Epithelial cell of esophagus (primary cell): ENCODE measurements around the gene PLA2G4D.

Source experiments
- DNase-seq: peaks from one replicate; pipeline ENCODE4 v3.0.0; 2010; ENCODE audit warnings: low read depth
- H3K4me3 ChIP-seq: 2 replicates; pipeline ENCODE4 v1.5.1; 2011; ENCODE audit warnings: mild to moderate bottlenecking, low read length, control low read depth
- TF ChIP-seq, protein P1 (sequence below): IDR thresholded peaks from 2 replicates; pipeline ENCODE4 v1.5.1; 2011; ENCODE audit warnings: low read depth, mild to moderate bottlenecking, low read length, control low read depth, inconsistent platforms; ENCODE audit not compliant: insufficient read depth; ENCODE audit errors: missing control alignments

The PLA2G4D gene

DNA sequence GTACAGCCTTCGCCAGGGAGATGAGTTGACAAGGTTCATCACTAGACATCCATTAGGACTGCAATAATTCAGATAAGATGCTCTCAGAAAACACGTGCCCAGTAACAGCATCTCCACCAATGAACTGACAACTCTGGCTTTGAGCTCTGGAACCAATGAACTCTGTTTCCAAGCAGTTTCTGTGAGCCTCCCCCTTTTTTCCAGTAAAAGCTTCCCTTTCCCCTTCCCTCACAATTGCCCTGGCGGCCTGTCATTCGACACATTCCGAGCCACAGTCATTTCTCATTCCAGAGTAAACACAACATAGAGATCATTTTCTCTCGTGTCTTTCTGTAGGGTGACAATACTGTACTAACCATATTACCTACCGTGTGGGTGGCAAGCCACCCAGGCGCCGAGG is 3.6 kb downstream of the PLA2G4D start:
- no peak for DNase-seq
- TF ChIP-seq, protein P1, sequence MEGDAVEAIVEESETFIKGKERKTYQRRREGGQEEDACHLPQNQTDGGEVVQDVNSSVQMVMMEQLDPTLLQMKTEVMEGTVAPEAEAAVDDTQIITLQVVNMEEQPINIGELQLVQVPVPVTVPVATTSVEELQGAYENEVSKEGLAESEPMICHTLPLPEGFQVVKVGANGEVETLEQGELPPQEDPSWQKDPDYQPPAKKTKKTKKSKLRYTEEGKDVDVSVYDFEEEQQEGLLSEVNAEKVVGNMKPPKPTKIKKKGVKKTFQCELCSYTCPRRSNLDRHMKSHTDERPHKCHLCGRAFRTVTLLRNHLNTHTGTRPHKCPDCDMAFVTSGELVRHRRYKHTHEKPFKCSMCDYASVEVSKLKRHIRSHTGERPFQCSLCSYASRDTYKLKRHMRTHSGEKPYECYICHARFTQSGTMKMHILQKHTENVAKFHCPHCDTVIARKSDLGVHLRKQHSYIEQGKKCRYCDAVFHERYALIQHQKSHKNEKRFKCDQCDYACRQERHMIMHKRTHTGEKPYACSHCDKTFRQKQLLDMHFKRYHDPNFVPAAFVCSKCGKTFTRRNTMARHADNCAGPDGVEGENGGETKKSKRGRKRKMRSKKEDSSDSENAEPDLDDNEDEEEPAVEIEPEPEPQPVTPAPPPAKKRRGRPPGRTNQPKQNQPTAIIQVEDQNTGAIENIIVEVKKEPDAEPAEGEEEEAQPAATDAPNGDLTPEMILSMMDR = no peak
- H3K4me3 ChIP-seq = no peak overlapping the region

DNA sequence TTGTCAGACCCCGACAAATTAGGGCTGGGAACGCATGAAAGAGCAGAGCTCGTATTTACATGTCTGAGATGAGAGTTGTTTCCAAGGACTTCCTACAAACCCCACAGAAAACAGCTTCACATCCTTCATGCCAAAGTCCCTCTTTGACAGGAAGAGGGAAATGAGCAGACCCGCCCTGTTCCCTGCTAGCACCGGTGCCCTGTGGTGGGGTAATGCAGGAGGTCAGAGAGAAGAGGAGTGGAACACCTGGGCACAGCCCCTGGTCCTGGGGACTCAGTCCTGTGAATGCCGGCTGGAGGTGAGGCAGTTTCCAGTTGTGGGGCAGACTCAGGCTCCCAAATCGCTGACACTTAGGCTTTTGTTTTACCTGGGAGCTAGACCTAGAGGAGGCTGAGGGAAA is 4.0 kb downstream of the PLA2G4D start:
- no peak for DNase-seq
- TF ChIP-seq, protein P1 = no peak
- H3K4me3 ChIP-seq = no peak overlapping the region

DNA sequence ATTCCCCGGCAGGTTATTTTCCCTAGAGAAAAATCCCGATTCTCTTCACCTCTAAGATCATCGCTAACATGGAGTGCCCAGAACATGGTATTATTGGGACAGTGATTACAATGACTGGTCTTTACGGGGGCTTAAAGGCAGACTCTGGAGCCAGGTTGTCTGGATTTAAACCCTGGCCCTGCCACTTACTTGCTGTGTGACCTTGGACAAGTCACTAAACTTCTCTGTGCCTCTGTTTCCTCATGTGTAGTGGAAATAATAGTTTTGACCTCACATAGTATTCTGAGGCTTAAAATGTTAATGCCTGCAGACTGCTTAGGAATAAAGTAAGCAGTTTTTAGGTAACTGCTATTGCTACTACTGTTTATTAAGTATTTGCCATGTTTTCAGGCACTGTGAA is 4.4 kb downstream of the PLA2G4D start:
- TF ChIP-seq, protein P1 = no peak
- H3K4me3 ChIP-seq = no peak overlapping the region
- DNase-seq = no peak

DNA sequence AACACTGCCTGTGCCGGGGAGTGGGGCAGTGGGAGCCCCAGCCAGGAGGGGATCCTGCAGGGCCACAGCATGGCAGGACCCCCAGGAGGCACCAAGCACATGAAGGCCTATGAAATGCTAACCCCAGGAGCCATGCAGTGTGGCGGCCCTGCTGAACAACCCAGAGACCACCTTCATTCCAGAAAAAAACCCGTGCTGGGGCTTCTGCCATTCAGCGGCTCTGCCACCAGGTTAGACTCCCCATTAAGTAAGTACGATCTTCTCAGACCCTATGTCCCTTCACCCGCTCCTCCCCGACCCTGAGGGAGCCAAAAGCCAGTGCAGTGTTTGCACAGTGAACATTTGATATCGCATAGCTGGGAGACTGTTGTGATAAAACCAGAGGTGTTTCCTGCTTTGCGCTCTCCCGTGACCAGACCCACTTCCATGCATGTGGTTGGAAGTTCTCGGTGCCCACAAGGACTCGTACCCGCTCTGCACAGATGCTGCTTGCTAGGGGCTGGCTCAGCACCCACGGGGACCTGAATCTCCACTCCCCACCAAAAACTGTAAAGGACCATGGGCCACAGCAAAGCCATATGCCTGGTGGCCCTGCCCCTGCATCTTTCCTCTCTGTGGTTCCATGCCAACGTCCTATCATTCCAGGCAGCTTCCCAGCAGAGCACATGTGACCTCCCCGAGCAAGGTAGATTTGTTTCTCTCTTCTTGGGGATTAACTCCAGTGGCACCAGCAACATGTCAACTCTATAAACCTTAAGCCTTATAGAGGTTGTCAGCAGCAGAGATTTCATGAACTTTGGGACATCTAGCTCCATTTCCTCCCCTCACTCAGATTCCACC is 5.3 kb downstream of the PLA2G4D start:
- DNase-seq = no peak
- TF ChIP-seq, protein P1 = no peak
- no peak overlapping the region for H3K4me3 ChIP-seq

DNA sequence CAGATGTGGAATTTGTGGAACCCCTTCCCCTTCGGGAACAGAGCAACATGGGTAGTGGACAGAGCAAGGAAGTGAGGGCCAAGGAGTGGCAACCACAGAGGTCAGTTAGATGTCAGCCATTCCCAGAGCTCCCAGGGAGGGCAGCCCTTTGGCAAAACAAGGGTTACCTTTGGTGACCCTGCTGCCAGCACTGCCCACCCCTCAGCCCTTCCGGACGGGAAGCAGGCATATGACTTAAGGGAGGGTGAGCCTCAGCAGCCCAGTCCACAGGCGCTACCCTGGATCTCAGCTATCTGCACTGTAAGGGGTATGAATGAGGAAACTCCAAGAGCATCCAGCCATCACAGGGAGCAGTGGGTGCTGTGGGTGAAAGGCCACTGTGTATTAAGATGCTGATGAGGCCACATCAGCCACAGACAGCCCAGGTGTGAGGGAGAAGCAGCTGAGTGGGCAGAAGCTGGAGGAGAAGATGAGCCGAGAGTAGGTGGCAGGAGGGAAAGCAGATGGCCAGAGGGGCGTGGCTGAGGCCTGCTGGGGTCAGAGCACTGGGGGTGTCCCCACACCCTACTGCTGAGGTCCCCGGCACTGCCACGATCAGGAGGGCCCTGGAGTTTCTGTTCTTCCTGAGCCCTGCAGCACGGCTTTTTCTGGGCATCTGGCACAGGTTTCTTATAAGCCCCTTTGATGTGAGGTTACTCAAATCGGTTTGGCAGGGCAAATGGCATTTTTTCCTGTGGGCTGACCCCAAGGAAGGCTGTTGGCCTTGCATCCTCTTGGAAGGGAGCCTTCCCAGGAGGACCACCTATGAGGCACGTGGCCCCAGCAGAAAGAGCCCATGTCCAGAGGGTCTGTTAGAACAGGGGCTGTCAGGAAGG is 6.2 kb downstream of the PLA2G4D start:
- TF ChIP-seq, protein P1 = no peak
- no peak for DNase-seq
- H3K4me3 ChIP-seq = no peak overlapping the region

DNA sequence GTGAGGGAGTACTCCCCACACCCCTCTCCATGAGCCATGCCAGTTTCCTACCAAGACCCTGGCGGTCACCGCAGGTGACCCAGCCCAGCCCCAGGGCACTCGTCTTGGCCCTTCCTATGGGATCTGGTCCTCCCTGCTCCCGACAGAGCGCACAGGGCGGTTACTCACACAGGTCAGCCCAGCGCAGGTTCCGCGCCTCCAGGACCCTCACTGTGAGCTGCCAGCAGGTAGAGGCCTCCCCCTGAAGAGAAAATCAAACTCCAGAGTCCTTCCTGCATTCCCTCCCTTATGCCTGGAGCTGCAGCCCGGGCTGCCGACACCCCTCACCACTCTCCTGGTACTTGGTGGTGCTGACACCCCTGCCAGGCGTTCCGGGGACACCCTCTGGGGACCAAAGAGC is 6.9 kb downstream of the PLA2G4D start:
- no peak for DNase-seq

More for the DNA sequence above, 6.9 kb downstream of the PLA2G4D start:
- no peak overlapping the region for H3K4me3 ChIP-seq
- TF ChIP-seq, protein P1 = no peak
